Stimulated activated CD8-positive, alpha-beta memory T cell treated with anti-CD3 and anti-CD28 coated beads, Interleukin-12 subunit alpha, Interleukin-12 subunit beta, amount 100 ng/mL, for 24 hours (primary cell): ENCODE data around the gene ESAM.

Source experiments
- DNase-seq: peaks from one replicate; pipeline ENCODE4 v3.0.0-alpha.2; 2020; ENCODE audit errors: extremely low read depth

ESAM gene

GRCh38 chr11:124732230-124732629, 29.9 kb downstream of the ESAM start:
- DNase-seq = no peak

GRCh38 chr11:124729571-124729970, 32.5 kb downstream of the ESAM start:
- DNase-seq = no peak

GRCh38 chr11:124728134-124728533, 34.0 kb downstream of the ESAM start:
- DNase-seq = no peak

- no peak for DNase-seq
Measured at GRCh38 chr11:124727474-124727873, 34.6 kb downstream of the ESAM start.

- DNase-seq = no peak
Measured at GRCh38 chr11:124725719-124726105, 36.4 kb downstream of the ESAM start.

- no peak for DNase-seq
Measured at GRCh38 chr11:124724979-124725718, 36.9 kb downstream of the ESAM start.

- no peak for DNase-seq
Measured at GRCh38 chr11:124722176-124722575, 39.9 kb downstream of the ESAM start.

- DNase-seq = no peak
Measured at GRCh38 chr11:124719534-124719933, 42.6 kb downstream of the ESAM start.

GRCh38 chr11:124718801-124719200, 43.3 kb downstream of the ESAM start:
- no peak for DNase-seq

- DNase-seq = no peak
Measured at GRCh38 chr11:124717786-124718651, 44.1 kb downstream of the ESAM start.

GRCh38 chr11:124717421-124717785, 44.7 kb downstream of the ESAM start:
- DNase-seq = no peak

GRCh38 chr11:124716591-124716990, 45.5 kb downstream of the ESAM start:
- no peak for DNase-seq

GRCh38 chr11:124712392-124712791, 49.7 kb downstream of the ESAM start:
- DNase-seq = no peak

GRCh38 chr11:124707829-124708228, 54.3 kb downstream of the ESAM start:
- no peak for DNase-seq
